ENCODE data around the gene DNAJB12. TPM values are rescaled to one million over a fixed set of nuclear protein-coding genes. Genes with fewer than 3 reads are reported as not detected.

The DNAJB12 gene
- total RNA-seq, 1 experiment from 2014 or later, result 27.6 TPM

DNA sequence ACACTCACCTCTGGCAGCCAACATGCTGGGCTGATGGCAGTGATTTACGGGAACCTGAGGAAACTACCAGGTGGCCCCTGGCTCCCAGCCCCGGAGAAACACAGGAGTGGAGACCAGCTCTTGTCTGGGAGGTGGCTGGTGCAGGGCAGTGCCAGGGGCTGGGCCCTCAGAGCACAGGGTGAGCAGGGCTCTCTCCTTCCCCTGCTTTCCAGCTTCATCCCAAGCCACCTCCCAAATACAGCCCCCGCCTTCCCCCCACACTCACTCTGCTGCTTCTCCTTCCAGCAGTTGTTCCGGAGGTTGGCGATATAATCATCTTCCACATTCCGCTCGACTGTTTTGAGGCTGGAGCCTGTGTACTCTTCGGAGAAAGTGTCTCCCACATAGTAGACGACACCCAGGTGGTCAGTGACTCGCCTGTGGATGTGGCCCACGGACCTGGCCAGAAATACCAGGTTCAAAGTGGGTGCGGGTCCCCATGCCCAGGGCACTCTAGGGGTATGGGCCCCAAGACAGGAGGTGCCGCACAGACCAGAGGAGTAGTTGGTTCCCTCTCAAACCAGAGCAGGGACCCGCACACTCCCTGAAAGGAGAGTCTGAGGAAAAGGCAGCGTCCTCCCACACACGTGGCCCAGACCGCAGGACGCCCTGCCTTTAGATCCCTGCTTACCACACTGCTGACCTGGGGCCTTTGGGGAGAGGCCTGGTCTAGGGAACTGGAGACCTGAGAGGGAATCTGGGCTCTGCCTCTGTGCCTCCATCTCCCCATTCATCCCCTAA is 18.3 kb downstream of the DNAJB12 start:
- H3K14ac ChIP-seq (ENCODE audit: insufficient read depth, low read length), result no peak overlapping the region
- no peak overlapping the region for H3K18ac ChIP-seq (ENCODE audit: insufficient read length, low read depth, low read length)
- peaks cover 2% of the 10 kb centered on the region; the same call in 1 of the 2 replicates for H3K4me1 ChIP-seq (ENCODE audit: insufficient read depth, low read length)
- no peak overlapping the region for H2AK5ac ChIP-seq (ENCODE audit: insufficient read length, low read length)
- no peaks in the 10 kb centered on the region for H4K20me1 ChIP-seq (ENCODE audit: control insufficient read depth, insufficient read depth, insufficient read length)
- H2AFZ ChIP-seq (ENCODE audit: low read length), result no peak overlapping the region
- H3K23ac ChIP-seq (ENCODE audit: insufficient read length, low read depth, low read length), result no peak overlapping the region
- Mint-ChIP-seq H3K36me3 (ENCODE audit: insufficient read depth in 1 of 3, low read depth in 3 of 3) (peaks cover 8 to 62% (median 18%) of the 10 kb centered on the region in 3 experiments), H3K27me3 (ENCODE audit: low read depth) (no peaks in the 10 kb centered on the region), H3K27ac (peak overlapping the region in 2 of 3 experiments; percentile 68 to 95; a peak in 2 of 7 replicates), H3K4me3 (no peak overlapping the region; a peak in 1 of 5 replicates), H3K4me1 (peaks cover 23 to 30% of the 10 kb centered on the region in 2 experiments), H3K9me3 (no peaks in the 10 kb centered on the region)
- no peak overlapping the region for H3K9ac ChIP-seq (ENCODE audit: extremely low read depth, insufficient read length, low read length)
- no peak overlapping the region for H3K4ac ChIP-seq (ENCODE audit: low read depth, low read length)
- H2BK15ac ChIP-seq (ENCODE audit: low read depth, low read length), result no peak overlapping the region
- H2BK20ac ChIP-seq (ENCODE audit: low read depth, low read length, poor library complexity, severe bottlenecking), result no peak overlapping the region
- DNase-seq, result no peak
- H3K9me3 ChIP-seq (ENCODE audit: control insufficient read depth, low read depth, low read length), result no peaks in the 10 kb centered on the region
- H2BK5ac ChIP-seq (ENCODE audit: insufficient read length, low read length), result no peak overlapping the region
- H3K4me2 ChIP-seq (ENCODE audit: insufficient read depth, insufficient read length, low read length), result no peak overlapping the region
- WGBS (ENCODE audit: extremely low coverage, insufficient read length, low lambda C conversion rate), result no CpG with 5 or more reads among the region's 18 CpGs
- H3K79me2 ChIP-seq (ENCODE audit: insufficient read depth, low read length), result no peaks in the 10 kb centered on the region
- no peak overlapping the region for H2BK120ac ChIP-seq (ENCODE audit: low read depth, low read length, poor library complexity, severe bottlenecking)
- no peak overlapping the region for H2BK12ac ChIP-seq (ENCODE audit: insufficient read length, low read depth, low read length)
- no peaks in the 10 kb centered on the region for H3K27me3 ChIP-seq (ENCODE audit: insufficient read depth, low read length)
- no peak overlapping the region for H4K5ac ChIP-seq (ENCODE audit: insufficient read length, low read depth, low read length)
- TF ChIP-seq, protein P1, sequence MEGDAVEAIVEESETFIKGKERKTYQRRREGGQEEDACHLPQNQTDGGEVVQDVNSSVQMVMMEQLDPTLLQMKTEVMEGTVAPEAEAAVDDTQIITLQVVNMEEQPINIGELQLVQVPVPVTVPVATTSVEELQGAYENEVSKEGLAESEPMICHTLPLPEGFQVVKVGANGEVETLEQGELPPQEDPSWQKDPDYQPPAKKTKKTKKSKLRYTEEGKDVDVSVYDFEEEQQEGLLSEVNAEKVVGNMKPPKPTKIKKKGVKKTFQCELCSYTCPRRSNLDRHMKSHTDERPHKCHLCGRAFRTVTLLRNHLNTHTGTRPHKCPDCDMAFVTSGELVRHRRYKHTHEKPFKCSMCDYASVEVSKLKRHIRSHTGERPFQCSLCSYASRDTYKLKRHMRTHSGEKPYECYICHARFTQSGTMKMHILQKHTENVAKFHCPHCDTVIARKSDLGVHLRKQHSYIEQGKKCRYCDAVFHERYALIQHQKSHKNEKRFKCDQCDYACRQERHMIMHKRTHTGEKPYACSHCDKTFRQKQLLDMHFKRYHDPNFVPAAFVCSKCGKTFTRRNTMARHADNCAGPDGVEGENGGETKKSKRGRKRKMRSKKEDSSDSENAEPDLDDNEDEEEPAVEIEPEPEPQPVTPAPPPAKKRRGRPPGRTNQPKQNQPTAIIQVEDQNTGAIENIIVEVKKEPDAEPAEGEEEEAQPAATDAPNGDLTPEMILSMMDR (conservative IDR thresholded peaks at IDR 0.05), result no peak
- H4K8ac ChIP-seq (replicated peaks; ENCODE audit: insufficient read length, low read depth, low read length), result no peak overlapping the region
- no peak overlapping the region for H3T11ph ChIP-seq (ENCODE audit: low read length)
- no peak overlapping the region for H3K27ac ChIP-seq (ENCODE audit: insufficient read length, low read depth, low read length)
- H4K91ac ChIP-seq (ENCODE audit: insufficient read length, low read depth, low read length), result peak overlapping the region; percentile 63
- H3K79me1 ChIP-seq (ENCODE audit: insufficient read depth, low read depth, low read length, poor library complexity, severe bottlenecking), result no peaks in the 10 kb centered on the region
- no peaks in the 10 kb centered on the region for H3K23me2 ChIP-seq (ENCODE audit: insufficient read length, low read depth, low read length, poor library complexity, severe bottlenecking)
- no peak overlapping the region for H3K56ac ChIP-seq (ENCODE audit: insufficient read length, low read depth, low read length)
